22Rv1 (cell line): ENCODE data around the gene ADAM8.

Experiments used
- H3K27ac ChIP-seq: fragments of 450-650 bp; 2 replicates; pipeline ENCODE4 v1.5.1; 2017
- ZFX ChIP-seq: fragments of 450-650 bp; IDR thresholded peaks from 2 replicates; pipeline ENCODE4 v1.6.1; 2017; ENCODE audit warnings: antibody characterized with exemption, borderline replicate concordance
- TF ChIP-seq, protein P1 (sequence below): fragments of 450-650 bp; IDR thresholded peaks from 2 replicates; pipeline ENCODE4 v1.5.1; 2017; ENCODE audit warnings: mild to moderate bottlenecking

ADAM8 gene

DNA sequence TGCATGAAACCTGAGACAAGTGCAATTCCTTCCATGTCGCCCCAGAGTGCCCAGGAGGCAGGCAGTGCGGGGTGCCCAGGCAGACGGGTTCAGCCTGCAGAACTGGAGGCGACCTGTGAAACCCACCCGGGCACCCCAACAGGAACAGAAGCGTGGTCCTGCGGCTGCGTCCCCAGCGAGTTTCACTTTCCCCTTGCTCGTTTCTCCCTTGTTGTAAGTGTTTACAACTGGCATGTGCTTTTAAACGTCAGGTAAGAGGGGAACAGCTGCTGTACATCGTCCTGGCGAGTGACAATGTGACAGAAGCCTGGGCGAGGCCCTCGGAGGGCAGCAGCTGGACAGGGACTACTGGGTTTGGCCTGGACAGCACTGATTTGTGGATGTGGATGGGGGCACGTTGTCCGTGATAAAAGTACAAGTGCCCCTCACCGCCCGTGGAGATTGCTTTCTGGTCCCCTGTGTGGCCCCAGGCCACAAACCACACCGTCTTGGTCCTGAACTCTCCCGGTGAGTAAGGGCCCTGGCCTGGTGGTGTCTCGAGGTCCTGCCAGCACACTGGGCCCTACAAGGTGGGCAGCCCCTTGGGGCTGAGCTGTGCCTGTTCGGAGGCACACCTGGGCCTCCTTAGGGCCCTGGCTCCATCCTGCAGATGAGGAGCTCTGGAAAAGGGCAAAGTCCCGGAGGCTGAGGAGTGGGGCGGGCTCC, 35.0 kb downstream of the ADAM8 start:
- TF ChIP-seq, protein P1, sequence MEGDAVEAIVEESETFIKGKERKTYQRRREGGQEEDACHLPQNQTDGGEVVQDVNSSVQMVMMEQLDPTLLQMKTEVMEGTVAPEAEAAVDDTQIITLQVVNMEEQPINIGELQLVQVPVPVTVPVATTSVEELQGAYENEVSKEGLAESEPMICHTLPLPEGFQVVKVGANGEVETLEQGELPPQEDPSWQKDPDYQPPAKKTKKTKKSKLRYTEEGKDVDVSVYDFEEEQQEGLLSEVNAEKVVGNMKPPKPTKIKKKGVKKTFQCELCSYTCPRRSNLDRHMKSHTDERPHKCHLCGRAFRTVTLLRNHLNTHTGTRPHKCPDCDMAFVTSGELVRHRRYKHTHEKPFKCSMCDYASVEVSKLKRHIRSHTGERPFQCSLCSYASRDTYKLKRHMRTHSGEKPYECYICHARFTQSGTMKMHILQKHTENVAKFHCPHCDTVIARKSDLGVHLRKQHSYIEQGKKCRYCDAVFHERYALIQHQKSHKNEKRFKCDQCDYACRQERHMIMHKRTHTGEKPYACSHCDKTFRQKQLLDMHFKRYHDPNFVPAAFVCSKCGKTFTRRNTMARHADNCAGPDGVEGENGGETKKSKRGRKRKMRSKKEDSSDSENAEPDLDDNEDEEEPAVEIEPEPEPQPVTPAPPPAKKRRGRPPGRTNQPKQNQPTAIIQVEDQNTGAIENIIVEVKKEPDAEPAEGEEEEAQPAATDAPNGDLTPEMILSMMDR, result no peak
- TF ChIP-seq ZFX, result no peak
- H3K27ac ChIP-seq, result no peak overlapping the region

GRCh38 chr10:133239990-133240389, 36.7 kb downstream of the ADAM8 start:
- H3K27ac ChIP-seq, result no peak overlapping the region
- TF ChIP-seq, protein P1, result no peak
- no peak for TF ChIP-seq ZFX

- no peak for TF ChIP-seq ZFX
- TF ChIP-seq, protein P1, result no peak
- H3K27ac ChIP-seq, result no peak overlapping the region
Observed at GRCh38 chr10:133238466-133238804, 38.2 kb downstream of the ADAM8 start.

- H3K27ac ChIP-seq, result no peak within 1 kb of the TSS
- TF ChIP-seq ZFX, result no peak
- TF ChIP-seq, protein P1, result no peak
Observed at GRCh38 chr10:133237588-133238465, 38.8 kb downstream of the ADAM8 start, which contains the start of gene VENTX. VENTX (plus strand) TSS chr10:133237855; CDS start chr10:133237915, 60 bp downstream.

- no peak for TF ChIP-seq ZFX
- TF ChIP-seq, protein P1, result no peak
- H3K27ac ChIP-seq, result no peak overlapping the region
Observed at GRCh38 chr10:133237241-133237587, 39.5 kb downstream of the ADAM8 start.

GRCh38 chr10:133236401-133237240, 40.0 kb downstream of the ADAM8 start:
- H3K27ac ChIP-seq, result no peak overlapping the region
- TF ChIP-seq ZFX, result no peak
- TF ChIP-seq, protein P1, result no peak
